LNCAP (cell line): Measurements from ENCODE around the gene ATG101.

Source experiments
- TF ChIP-seq, protein P1 (sequence below): fragments of 450-650 bp; IDR thresholded peaks from 2 replicates; pipeline ENCODE4 v1.5.1; 2017; ENCODE audit warnings: mild to moderate bottlenecking

Gene ATG101

DNA sequence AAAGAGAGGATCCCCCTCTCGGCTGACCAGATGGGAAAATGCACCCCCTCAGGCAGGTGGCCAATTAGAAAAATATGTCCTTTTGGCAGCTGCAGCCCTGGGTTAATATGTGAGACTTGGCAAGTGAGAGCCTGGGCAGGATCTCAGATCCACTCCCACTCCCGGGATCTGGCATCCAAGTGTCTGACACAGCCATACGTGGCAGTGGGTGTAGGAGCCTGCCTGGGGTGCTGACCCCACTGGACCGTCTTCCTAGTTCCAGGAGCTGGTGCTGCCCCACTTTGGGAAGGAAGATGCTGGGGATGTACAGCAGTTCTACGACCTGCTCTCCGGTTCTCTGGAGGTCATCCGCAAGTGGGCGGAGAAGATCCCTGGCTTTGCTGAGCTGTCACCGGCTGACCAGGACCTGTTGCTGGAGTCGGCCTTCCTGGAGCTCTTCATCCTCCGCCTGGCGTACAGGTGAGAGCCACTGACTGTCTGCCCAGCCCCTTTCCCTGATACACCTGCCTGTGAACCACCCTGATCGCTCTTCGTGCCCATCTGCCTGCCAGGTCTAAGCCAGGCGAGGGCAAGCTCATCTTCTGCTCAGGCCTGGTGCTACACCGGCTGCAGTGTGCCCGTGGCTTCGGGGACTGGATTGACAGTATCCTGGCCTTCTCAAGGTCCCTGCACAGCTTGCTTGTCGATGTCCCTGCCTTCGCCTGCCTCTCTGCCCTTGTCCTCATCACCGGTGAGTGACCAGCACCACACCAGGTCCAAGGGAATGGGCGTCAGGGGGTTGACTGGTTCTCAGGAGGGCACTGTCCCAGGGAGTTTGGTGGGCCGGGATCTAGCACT lies 12.8 kb upstream of the ATG101 start:
- TF ChIP-seq, protein P1, sequence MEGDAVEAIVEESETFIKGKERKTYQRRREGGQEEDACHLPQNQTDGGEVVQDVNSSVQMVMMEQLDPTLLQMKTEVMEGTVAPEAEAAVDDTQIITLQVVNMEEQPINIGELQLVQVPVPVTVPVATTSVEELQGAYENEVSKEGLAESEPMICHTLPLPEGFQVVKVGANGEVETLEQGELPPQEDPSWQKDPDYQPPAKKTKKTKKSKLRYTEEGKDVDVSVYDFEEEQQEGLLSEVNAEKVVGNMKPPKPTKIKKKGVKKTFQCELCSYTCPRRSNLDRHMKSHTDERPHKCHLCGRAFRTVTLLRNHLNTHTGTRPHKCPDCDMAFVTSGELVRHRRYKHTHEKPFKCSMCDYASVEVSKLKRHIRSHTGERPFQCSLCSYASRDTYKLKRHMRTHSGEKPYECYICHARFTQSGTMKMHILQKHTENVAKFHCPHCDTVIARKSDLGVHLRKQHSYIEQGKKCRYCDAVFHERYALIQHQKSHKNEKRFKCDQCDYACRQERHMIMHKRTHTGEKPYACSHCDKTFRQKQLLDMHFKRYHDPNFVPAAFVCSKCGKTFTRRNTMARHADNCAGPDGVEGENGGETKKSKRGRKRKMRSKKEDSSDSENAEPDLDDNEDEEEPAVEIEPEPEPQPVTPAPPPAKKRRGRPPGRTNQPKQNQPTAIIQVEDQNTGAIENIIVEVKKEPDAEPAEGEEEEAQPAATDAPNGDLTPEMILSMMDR, result no peak

DNA sequence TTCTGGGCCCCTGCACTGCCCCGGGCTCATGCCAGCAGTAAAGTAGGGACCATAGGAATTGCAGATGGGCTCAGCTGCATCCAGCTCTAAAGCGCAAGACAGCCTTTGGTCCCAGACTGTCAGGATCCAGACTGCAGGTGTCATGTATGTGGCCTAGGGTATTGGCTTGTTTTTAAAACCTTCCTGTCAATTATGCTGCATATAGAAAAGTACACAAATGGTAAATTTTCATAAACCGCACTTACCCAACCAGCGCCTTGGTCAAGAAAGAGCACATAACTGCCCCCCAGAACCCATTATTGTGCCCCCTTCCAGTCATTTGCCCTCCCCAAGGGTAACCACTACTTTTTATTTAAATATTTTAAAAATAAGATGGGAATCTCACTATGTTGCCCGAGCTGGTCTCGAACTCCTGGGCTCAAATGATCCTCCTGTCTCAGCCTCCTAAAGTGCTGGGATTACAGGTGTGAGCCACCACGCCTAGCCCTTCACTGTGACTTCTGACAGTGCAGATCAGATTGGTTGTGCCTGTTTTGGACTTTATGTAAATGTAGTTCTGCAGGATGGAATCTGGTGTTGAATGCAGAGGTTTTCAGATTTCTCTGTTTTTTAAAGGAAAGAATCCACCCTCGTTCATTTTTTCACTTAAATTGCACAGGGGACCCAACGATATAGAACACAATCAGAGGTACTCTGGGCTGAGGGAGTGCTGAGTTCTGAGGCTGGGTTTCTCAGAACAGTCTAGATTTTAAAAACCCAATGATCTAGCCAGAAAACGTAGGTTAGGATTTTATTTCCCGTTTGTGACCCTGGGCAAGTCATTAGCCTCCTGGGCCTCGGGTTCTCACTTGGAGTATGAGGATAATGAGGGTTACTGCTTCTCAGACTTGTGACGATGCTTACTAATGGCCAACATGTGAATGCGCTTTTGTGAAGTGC lies 11.9 kb upstream of the ATG101 start:
- TF ChIP-seq, protein P1, result no peak

DNA sequence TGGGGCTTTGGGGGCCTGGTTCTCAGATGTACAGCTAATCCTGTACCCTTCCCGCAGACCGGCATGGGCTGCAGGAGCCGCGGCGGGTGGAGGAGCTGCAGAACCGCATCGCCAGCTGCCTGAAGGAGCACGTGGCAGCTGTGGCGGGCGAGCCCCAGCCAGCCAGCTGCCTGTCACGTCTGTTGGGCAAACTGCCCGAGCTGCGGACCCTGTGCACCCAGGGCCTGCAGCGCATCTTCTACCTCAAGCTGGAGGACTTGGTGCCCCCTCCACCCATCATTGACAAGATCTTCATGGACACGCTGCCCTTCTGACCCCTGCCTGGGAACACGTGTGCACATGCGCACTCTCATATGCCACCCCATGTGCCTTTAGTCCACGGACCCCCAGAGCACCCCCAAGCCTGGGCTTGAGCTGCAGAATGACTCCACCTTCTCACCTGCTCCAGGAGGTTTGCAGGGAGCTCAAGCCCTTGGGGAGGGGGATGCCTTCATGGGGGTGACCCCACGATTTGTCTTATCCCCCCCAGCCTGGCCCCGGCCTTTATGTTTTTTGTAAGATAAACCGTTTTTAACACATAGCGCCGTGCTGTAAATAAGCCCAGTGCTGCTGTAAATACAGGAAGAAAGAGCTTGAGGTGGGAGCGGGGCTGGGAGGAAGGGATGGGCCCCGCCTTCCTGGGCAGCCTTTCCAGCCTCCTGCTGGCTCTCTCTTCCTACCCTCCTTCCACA lies 11.0 kb upstream of the ATG101 start:
- TF ChIP-seq, protein P1, result no peak

DNA sequence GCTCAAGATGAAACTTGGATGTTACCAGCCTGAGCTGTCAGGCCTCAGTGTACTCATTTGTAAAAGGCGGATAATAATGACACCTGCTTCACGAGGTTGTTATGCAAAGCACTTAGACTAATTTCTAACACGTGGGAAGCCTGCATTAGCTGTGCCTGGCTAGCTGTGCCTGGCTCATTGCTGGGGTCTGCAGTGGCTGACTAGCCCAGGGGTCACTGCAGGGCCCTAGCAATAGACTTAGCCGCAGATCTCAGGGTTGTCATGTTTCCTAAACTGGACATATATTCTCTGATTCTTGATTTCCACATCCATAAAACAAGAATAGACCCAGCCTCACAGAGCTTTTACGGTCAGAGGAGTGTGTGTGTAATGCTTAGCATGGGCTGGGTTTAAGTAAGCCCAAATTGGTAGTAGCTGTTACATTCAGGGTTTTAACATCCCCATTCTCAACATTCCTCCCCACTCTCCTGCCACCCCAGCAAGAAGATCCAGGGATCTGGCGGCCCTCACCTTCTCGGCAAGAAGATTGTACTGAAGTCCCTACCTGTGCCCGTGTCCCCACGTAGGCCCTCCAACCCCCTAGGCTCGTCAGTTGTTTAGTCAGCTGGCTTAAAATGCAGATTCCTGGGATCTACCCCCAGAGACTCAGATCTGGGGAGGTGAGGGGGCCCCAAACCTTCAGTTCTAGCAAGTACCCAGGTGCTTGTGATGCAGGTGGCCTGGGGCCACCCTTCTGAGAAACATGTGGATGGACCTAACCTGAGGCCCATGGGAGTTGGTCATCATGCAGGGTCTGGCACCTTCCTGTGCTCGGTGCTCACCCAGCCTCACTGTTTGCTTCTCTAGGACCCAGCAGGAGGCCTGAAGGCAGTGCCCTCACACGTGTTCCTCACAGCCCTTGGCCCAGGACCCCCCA lies 9.9 kb upstream of the ATG101 start:
- TF ChIP-seq, protein P1, result no peak

DNA sequence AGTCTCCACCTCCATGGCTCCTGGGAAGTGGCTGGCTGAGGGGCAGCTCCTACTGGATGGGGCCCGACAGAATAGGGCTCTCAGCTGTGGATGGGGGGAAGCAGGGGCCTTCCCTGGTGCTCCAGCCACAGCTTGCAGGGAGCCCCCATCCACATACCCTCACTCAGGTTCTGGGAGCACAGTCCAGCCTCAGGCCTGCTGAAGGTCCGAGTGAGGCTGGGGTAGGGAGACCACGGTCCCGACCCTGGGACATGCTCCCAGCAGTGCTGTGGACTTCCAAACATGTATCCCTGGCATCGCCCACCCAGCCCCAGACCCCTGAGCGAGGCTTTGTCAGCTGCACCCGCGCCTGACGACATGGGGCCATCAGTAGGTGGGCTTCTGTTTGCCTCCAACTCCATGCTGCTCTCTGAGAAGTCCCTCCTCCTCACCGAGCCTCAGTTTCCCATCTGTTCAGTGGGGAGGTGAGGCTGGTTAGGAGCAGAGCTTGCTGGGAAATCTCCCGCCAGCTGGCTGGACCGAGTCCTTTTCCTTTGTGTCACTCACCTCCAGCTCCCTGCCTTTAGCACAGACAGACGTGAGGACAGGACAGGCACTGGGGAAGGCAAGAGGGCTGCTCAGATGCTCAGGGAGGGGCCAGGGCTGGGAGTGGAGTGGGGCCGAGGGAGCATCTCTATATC lies 9.1 kb upstream of the ATG101 start:
- TF ChIP-seq, protein P1, result no peak

DNA sequence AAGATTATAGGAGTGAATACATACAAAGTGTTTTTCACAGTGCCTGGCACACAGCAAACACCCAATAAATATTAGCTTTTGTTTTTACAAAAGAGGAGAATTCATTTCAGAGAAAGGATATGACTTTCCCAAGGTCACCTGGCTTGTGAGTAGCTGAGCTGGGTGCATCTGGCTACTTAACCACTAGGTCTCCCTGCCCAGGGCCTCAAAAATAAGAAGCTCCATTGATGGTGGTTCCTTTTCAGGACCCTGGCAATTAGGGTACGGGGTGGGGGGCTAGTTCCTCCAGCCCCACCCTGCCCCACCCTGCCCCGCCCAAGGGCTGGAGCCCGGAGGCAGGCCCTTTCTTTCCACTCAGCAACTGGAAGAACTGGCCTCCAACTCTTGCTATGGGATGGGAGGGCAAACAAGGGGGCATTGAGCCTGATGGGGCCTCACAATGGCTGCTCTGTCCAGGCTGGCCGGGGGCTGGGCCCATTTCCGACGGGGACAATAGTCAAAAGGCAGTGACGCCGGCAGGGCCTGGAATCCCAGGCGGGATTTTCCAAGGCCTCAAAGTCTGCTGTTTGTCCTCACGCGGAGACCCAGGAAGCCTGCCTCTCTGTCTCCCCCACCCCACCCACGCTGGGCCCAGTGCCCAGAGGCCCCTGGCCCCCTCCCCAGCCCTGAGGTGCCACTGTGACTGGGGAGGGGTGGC lies 8.2 kb upstream of the ATG101 start:
- TF ChIP-seq, protein P1, result no peak
